Stimulated activated CD4-positive, alpha-beta T cell treated with anti-CD3 and anti-CD28 coated beads, Interleukin-12 subunit alpha, Interleukin-12 subunit beta, amount 100 ng/mL, for 48 hours (primary cell): ENCODE measurements around the gene KRT72.

Experiments
- DNase-seq, 3 donors: peaks; one replicate each; pipeline ENCODE4 v3.0.0-alpha.2; 2020; ENCODE audit warnings: low read depth in 2 of 3, low spot score in 1 of 3

KRT72 gene

DNA sequence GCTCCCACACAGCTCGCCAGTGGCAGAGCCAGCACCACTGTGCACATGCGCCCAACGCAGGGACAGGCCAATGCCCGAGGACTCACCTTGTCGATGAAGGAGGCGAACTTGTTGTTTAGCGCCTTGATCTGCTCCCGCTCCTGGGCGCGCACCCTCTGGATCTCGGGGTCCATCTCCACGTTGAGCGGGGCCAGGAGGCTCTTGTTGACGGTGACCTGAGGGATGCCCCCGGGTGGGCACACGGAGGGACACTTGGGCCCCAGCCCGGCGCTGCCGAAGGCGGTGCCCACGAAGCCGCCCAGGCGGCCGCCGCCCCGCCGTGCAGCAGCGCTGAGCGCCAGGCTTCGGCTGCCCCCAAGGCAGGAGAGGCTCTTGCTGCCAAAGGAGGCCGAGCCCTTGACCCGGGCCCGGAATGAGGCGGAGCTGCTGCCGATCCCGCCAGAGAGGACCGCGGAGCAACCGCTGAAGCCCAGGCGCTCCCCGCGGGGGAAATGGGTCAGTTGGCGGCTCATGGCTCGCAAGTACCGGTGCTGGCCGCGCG lies at the start of gene KRT72:
Gene KRT72, minus strand, starts transcription at position 523 of the 541 bp plus-strand sequence. Its CDS starts 11 bp downstream, at position 512.
- DNase-seq: no peak

DNA sequence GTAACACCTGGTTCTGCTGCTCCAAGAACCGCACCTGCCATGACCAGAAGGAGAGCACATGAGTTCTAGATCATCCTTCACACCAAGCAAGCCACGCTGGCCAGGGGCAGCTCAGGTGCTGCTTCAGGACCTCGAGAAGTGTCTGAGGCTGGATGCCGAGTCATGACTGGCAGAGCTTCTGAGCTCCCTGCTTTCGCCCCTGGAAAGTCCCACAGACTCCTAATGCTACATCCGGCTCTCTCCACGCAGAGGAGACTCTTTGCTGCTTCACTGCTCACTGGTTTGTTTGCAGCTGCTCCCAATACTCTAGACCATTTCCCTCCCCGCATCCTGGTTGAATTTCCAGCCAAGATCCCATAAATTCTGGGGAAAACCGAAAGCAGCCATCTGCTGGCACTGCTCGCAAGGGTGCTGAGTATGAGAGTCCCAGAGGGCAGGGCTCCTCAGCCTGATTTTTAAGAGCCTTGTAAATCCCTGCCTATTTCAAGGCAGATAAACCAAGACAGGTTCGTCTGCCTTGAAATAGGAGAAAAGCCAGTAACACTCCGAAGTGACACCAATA lies 49.3 kb upstream of the KRT72 start:
- no peak for DNase-seq

DNA sequence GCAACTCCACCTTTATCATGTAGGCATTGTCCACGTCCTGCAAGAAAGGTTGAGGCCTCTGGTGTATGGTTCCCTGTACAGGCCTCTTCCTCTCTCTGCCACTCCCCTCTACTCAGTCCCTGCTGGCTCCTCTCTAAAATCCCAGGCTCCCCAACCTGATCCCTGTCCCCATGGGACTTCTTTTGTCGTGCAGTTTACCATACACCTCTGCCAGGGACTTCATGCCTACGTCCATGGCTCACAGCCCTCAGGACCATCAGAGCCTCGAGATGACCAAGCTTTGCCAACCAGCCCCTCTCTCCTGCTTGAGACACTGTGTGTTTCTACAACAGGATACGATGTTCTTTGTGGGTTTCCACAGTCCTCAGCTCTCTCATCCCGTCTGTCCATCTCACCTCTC lies 47.8 kb upstream of the KRT72 start:
- no peak for DNase-seq

GRCh38 chr12:52648012-52648550 lies 46.8 kb upstream of the KRT72 start:
- no peak for DNase-seq

- no peak for DNase-seq
Observed at GRCh38 chr12:52647601-52648000, 46.3 kb upstream of the KRT72 start.

DNA sequence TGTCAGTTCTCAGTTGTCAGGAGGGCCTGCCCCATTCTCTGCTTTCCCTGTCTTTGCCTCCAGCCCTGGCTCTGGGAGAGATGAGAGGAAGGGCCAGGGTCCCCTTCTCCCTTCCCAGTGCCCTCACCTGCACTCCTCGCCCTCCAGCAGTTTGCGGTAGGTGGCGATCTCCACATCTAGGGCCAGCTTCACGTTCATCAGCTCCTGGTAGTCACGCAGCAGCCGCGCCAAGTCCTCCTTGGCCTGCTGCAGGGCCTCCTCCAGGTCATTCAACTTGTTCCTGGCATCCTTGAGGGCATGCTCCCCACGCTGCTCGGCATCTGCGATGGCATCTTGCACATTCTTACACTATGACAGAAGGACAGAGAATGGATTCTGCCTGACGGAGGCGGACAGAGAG lies 45.4 kb upstream of the KRT72 start:
- no peak for DNase-seq

- no peak for DNase-seq
Observed at GRCh38 chr12:52645982-52646381, 44.7 kb upstream of the KRT72 start.

- DNase-seq: no peak
Observed at GRCh38 chr12:52645120-52645761, 44.0 kb upstream of the KRT72 start.

DNA sequence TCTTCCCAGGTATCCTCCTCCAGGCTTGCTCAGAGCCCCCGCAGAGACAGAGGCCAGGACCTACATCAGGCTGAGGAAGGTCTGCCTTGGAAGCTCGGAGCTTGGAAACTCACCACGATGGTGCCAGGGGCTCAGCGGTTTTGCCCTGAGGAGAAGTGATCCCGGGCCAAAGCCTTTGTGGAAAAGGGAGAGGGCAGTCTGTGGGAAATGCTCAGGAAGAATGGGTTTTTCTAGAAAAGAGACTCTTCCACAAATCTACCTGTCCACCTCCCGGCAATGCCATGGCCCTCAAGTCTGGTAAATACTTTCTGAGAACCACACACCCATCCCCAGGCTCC lies 42.8 kb upstream of the KRT72 start:
- DNase-seq: no peak

DNA sequence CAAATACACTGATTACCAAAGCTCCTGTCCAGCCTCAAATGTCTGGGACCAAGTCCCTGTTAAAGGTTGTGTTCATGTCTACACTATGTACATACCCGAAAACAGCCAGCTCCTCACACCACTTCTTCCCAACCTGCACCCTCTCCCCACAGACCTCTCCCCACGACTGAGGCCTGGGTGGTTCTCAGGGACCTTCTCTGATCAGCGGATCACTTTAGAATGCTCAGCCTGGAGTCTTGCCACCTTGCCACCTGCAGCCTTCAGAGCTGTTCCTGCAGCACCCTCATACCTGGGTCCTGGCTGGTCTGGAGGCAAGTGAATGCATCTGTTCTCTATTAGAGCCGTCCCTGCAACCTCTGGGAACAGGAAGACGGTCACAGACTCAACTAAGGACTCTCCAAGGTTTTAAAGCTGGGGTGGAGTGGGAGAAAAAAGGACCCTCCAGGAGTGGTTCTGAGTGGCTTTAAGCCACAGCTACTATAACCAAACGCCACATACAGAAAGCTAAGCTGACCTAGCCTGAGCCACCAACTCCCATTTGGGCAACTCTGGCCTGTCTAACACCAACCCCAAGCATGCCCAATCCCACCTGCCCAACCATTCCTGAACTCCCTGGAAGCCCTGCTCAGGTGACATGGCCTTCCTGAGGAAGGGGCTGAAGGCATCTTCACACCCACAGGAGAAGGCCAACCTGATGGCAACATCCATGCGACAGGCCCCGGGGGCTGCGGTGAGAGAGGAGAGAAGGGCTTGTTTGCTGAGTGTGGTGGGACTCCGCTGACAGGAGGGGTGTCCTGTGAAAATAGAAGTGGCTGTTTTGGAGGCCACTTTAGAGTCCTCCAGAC lies 42.2 kb upstream of the KRT72 start:
- DNase-seq: no peak

DNA sequence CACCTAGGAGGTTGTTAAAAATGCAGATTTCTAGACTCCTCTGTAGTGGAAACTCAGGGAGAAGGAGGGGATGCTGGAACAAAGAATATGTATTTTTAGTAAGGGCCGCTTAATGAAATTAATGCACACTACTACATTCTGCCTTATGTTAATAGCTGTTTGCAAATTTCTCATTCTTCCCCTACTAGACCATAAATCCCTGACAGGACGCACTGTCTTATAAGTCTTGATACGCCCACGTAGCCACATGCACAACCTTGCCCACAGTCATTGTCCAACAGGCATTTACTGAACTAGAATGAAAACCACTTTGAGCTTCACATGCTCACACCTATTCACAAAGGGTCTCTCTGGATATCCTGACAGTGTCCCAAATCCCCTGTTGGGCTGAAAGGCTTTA lies 40.2 kb upstream of the KRT72 start:
- no peak for DNase-seq

DNA sequence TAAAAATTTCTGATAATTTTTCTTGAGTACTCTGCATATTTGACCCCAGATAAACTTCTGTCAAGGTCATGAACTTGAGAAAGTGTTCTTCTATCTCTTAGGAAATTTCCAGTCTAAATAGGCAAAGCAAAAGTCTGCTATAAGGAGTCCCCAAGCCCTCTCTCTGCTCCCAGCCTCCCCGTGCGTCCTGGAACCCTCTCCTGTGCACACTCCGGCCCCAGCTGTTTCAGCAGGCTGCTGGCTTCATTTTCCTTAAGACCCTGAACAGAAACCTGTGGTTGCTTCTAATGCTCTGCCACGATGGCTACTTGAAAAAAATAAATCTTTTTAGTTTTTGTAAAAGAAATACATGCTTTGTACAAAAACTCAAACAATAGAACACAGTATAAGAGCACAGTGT lies 36.0 kb upstream of the KRT72 start:
- no peak for DNase-seq

DNA sequence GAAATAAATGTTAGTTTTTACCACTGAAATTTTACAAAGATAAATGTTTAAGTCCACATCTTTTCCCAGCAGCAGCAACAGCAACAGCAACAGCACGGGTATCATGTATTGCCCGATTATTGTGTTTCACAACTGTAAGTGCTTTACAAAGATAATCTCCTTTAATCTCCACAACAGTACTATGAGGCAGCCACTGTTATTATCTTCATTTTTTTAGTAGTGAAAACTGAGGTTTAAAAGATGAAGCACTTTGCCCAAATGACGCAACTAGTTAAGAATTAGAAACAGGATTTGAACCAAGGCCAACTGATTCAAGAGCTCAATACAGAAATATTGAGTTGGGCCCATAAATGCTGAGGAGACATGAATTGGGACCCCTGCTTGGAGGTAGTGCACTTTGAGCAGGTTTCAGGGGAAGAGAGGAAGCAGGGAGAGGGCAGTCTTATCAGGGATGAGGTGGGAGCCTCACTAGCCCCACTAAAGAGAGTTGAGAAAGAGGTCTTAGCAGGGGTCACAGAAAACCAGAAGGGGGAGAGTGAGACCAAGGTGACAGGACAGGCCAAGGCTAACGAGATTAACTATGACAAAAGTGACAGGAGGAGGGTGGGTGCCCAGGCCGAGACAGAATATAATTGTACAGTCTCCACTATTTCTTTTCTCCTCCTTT lies 35.5 kb upstream of the KRT72 start:
- DNase-seq: no peak

- DNase-seq: no peak
Observed at GRCh38 chr12:52636189-52636588, 34.9 kb upstream of the KRT72 start.

DNA sequence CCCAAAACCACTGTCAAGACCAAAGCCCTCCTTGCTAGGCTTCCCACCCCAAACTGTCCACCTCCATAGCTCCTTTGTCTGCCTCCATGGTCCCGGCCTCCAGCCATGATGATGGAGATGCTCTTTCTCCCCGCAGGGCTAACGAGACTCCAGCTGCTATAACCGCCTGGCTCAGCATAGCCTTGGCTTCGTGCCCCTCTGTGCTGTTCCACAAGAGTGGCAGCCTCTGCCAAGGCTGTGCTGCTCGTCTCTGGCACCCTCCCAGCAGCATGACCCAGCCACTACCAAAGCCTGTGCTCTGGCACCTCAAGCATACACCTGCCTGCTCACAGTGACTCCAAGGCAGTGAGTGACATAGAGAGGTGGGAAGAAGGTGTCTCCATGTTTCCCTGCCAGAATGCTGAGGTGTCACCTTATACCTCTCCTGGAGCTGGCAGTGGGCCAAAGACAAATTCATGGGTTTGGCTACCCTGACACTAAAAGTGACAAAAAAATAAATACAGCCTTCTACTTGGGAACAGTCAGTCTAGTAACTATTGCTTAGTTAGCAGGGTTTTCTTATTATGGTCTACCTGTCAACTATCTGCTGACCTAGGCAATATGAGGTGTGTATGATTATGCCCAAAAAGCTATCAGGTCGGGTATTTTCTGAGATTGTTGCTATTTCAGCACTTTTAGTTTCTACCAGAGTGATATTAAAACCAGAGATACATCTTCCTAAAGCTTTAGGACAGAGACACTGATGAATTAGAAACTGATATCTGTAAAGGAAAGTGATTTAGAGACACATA lies 33.2 kb upstream of the KRT72 start:
- DNase-seq: no peak

DNA sequence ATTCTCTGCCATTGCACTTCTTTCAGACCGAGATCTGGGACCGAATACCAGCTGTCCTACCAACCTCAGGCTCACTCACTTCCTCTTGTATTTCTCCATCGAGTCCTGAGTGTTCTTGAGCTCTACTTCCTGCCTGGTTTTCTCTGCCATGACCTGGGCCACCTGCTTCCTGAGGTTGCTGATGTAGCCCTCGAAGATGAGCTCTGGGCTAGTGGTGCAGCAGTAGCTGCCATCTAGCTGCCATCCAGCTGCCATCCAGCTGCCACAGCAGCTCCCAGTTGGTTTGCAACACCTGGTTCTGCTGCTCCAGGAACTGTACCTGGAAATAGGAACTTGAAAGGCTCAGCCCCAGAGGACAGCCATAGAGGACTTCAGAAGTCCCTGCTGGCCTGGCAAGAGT lies 32.1 kb upstream of the KRT72 start:
- no peak for DNase-seq

- no peak for DNase-seq
Observed at GRCh38 chr12:52632656-52633055, 31.4 kb upstream of the KRT72 start.

DNA sequence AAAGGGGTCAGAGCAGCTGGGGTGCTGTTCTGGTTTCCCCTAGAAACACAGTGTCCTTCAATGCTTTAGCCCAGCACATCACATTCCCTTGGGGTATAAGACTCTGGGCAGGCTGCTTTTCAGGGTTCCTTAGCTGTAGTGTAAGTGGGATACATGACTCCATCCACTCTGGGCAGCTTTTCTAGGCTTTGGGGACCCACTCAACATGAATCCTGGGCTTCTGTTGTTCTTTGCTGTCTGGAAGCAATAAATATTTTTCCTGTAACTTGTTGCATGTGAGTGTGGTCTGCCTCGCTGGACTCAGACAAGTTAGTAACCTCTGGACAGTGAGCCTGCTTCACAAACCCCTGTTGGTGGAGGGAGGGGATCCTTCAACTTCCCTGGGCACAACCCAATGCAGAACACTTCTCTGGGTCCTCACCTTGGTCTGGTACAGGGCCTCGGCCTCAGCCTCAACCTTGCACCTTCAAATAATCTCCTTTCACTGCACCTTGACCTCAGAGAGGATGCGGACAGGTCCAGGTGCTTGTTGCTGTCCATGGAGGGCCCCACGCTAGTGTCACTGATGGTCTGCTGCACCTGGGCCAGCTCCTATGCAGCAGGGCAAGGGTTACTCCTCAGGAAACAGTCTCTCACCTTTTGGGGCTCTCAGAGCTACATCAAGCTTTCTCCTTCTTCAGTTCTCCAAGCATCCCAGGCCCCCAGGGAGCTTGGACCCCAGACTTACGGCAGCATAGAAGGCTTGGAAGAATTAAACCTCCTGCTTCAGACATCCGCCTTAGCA lies 30.6 kb upstream of the KRT72 start:
- no peak for DNase-seq

DNA sequence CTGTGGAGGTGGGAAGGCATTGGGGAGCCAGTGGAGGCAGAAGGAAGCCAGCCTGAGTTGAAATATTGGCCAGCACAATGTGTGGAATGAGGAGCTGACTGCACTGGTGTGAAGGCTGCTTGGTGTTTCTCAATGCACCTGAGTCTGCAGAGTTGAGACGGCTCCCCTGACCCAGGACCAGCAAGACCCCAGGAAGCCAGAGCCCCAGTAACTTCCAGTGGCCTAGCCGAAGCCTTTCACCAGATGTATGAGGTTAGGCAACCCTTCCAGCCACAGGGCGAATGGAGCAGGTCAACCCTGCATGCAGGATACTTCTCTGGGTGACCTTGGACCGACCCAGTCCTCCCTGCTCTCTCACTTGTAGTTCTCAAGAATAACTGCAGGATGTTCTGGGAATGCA lies 30.0 kb upstream of the KRT72 start:
- DNase-seq: no peak
